Measurements from ENCODE around the gene PIGBOS1.

Gene PIGBOS1

DNA sequence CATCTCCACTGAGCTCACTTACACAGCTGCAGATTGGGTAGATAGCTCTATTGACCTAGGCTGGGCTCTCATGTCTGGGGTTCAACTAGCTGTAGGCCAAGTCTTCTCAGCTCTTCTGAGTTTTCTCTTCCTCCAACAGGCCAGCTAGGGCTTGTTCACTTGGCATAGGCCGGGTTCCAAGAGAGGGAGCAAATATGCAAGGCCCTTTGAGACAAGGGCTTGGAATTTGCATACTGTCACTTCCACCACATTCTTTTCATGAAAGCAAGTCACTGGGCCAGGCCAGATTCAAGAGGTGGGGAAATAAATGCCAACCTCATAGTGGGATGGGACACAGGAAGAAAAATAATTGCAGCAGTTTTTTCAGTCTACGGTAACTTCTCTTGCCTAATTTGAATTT is 25.3 kb upstream of the PIGBOS1 start:
- in situ Hi-C loops (cut with HindIII; ENCODE audit: low pct_ligation_motif_present, low sequenced_read_pairs): no loop called here
- no peaks in the 10 kb centered on the region for H3K27me3 ChIP-seq (replicated peaks)
- peak; percentile 7 for DNase-seq
- H3K27ac ChIP-seq: no peak overlapping the region
- peaks cover 3% of the 10 kb centered on the region for H3K36me3 ChIP-seq (replicated peaks)
- TF ChIP-seq, protein P1, sequence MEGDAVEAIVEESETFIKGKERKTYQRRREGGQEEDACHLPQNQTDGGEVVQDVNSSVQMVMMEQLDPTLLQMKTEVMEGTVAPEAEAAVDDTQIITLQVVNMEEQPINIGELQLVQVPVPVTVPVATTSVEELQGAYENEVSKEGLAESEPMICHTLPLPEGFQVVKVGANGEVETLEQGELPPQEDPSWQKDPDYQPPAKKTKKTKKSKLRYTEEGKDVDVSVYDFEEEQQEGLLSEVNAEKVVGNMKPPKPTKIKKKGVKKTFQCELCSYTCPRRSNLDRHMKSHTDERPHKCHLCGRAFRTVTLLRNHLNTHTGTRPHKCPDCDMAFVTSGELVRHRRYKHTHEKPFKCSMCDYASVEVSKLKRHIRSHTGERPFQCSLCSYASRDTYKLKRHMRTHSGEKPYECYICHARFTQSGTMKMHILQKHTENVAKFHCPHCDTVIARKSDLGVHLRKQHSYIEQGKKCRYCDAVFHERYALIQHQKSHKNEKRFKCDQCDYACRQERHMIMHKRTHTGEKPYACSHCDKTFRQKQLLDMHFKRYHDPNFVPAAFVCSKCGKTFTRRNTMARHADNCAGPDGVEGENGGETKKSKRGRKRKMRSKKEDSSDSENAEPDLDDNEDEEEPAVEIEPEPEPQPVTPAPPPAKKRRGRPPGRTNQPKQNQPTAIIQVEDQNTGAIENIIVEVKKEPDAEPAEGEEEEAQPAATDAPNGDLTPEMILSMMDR (IDR thresholded peaks at IDR 0.05; ENCODE audit: low read depth, low read length, missing control alignments): no peak
- no peak overlapping the region for H3K4me3 ChIP-seq (ENCODE audit: low read depth, low read length)

DNA sequence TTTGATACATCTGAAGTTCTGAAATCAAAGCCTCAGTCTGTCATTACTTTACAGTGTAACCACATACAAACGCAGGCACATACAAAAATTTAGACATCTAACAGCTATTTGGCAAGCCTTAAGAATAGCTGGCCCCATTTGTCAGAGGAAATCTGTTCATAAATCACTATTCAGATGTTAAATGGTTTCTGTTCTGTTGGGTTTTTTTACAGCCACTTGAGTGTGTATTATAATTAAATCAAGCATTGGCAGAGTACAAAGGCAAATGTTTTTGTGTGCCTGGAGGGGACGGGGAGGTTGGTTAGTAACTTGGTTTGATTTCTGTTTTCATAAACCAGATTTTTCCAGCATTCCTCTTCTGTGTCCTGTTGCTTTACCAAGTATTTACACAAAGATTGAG is 24.2 kb upstream of the PIGBOS1 start:
- peaks cover 3% of the 10 kb centered on the region for H3K36me3 ChIP-seq (replicated peaks)
- in situ Hi-C loops (cut with HindIII; ENCODE audit: low pct_ligation_motif_present, low sequenced_read_pairs): no loop called here
- no peak for DNase-seq
- H3K4me3 ChIP-seq (ENCODE audit: low read depth, low read length): no peak overlapping the region
- no peaks in the 10 kb centered on the region for H3K27me3 ChIP-seq (replicated peaks)
- no peak overlapping the region for H3K27ac ChIP-seq
- TF ChIP-seq, protein P1 (IDR thresholded peaks at IDR 0.05; ENCODE audit: low read depth, low read length, missing control alignments): no peak

DNA sequence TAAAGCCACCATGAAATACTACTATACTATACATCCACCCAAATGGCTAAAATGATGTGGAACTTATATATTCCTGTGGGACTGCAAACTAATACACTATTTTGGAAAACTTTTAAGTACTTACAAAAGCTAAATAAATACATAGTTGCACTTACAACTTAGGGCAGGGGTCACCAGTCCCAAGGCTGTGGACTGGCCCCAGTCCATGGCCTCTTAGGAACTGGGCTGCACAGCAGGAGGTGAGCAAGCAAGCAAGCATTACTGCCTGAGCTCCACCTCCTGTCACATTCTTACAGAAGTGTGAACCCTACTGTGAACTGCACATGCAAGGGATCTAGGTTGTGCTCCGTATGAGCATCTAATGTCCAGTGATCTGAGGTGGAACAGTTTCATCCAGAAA is 18.2 kb upstream of the PIGBOS1 start:
- DNase-seq: no peak
- in situ Hi-C loops (cut with HindIII; ENCODE audit: low pct_ligation_motif_present, low sequenced_read_pairs): no loop called here
- TF ChIP-seq, protein P1 (IDR thresholded peaks at IDR 0.05; ENCODE audit: low read depth, low read length, missing control alignments): no peak
- Histone ChIP-seq H3K4me3 (ENCODE audit: low read depth, low read length) (no peak overlapping the region), H3K27ac (no peak overlapping the region), H3K36me3 (replicated peaks) (peaks cover 2% of the 10 kb centered on the region), H3K27me3 (replicated peaks) (no peaks in the 10 kb centered on the region)

DNA sequence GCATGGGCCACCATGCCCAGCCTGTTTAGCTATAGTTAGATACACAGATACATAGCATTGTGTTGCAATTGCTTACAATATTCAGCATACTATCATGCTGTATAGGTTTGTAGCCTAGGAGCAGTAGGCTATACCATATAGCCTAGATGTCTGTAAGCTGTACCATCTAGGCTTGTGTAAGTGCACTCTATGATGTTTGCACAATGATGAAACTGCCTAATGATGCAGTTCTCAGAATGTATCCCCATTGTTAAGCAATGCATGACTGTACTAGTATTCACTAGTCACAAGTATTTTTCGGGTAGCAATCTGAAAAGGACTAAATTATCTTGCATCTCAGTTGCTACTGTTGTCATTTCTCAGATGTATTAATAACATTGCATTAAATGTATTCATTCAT is 16.1 kb upstream of the PIGBOS1 start:
- Histone ChIP-seq H3K36me3 (replicated peaks) (peaks cover 2% of the 10 kb centered on the region), H3K4me3 (ENCODE audit: low read depth, low read length) (no peak overlapping the region), H3K27ac (no peak overlapping the region), H3K27me3 (replicated peaks) (no peaks in the 10 kb centered on the region)
- TF ChIP-seq, protein P1 (IDR thresholded peaks at IDR 0.05; ENCODE audit: low read depth, low read length, missing control alignments): no peak
- in situ Hi-C loops (cut with HindIII; ENCODE audit: low pct_ligation_motif_present, low sequenced_read_pairs): no loop called here
- DNase-seq: no peak

DNA sequence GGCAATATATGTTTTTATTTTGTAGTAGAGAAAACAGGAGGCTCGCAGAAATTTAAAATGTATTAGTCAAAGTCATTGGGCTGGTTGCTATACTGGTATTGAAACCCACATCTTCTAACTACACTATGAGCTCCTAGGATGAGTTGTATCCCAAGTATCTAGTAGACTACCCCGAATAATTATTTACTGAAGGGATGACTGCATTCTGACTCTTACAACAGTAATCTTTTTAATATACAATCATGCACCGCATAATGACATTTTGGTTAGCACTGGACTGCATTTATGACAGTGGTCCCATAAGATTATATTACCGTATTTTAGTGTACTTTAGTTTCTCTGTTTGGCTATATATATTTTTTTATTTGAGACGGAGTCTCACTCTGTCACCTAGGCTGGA is 15.4 kb upstream of the PIGBOS1 start:
- TF ChIP-seq, protein P1 (IDR thresholded peaks at IDR 0.05; ENCODE audit: low read depth, low read length, missing control alignments): no peak
- in situ Hi-C loops (cut with HindIII; ENCODE audit: low pct_ligation_motif_present, low sequenced_read_pairs): no loop called here
- H3K27ac ChIP-seq: no peak overlapping the region
- DNase-seq: no peak
- H3K36me3 ChIP-seq (replicated peaks): peaks cover 2% of the 10 kb centered on the region
- no peak overlapping the region for H3K4me3 ChIP-seq (ENCODE audit: low read depth, low read length)
- no peaks in the 10 kb centered on the region for H3K27me3 ChIP-seq (replicated peaks)

DNA sequence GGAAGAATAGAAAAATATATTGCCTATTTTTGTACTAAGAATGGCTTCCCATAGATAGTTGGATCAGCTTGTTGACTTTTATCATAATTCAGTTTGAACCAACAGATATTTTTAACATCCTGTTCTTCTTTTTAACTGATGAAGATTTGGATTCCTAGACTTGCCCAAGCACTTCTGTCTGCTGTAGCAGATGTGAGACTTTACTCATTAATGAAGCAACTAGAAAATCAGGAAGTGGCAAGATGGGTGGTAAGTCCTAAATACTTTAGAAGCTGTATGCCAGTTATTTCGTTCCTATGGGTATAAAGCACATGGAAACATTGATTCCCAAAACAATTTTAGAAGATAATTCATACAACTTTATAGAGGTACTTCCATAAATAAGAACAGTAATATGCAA is 8.5 kb upstream of the PIGBOS1 start:
- TF ChIP-seq, protein P1 (IDR thresholded peaks at IDR 0.05; ENCODE audit: low read depth, low read length, missing control alignments): no peak
- H3K4me3 ChIP-seq (ENCODE audit: low read depth, low read length): no peak overlapping the region
- H3K36me3 ChIP-seq (replicated peaks): no peaks in the 10 kb centered on the region
- no peaks in the 10 kb centered on the region for H3K27me3 ChIP-seq (replicated peaks)
- DNase-seq: no peak
- no peak overlapping the region for H3K27ac ChIP-seq
- in situ Hi-C loops (cut with HindIII; ENCODE audit: low pct_ligation_motif_present, low sequenced_read_pairs): no loop called here
